ENCODE results near the gene TOM1L2. TPM values are rescaled to one million over a fixed set of nuclear protein-coding genes. Genes with fewer than 3 reads are reported as not detected.

TOM1L2 gene
- total and polyA plus RNA-seq, 2 of the 4 experiments (the other 2 are of a cell fraction): 34.4 to 51.7 TPM

DNA sequence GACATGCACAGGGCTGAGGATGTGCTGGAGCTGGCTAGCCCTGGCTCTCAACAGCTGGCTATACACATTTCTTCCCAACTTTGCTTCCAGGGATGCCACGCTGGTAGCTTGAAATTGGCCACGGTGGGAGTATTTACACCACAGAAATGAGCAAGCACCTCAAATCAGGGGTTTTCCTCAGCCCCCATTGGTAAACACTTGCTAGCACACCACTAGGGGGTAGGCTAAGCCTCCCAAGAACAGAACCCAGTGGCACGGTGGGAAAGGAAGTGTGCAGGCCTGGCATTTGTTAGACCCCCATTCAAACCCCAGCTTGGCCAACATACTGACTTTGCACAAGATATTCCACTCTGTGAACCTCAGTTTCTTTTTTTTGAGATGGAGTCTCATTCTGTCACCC lies 13.4 kb upstream of the TOM1L2 start:
- WGBS, 2 experiments (ENCODE audit: extremely low coverage in 2 of 2, insufficient read length in 1 of 2): 80% methylated on average over 1 of the region's 3 CpGs; no CpG with 5 or more reads in 1 of the 2 experiments
- Histone ChIP-seq H3K27ac (ENCODE audit: insufficient read depth, low read length) (no peak overlapping the region), H4K8ac (ENCODE audit: low read depth in 2 of 2, low read length in 2 of 2) (no peak overlapping the region), H3K4me2 (ENCODE audit: low read depth, low read length) (no peak overlapping the region), H3K23ac (ENCODE audit: low read depth, low read length) (no peak overlapping the region), H3K18ac (ENCODE audit: low read depth, low read length) (no peak overlapping the region), H2BK120ac (ENCODE audit: low read depth, low read length) (no peak overlapping the region), H3K56ac (ENCODE audit: extremely low read depth, insufficient read depth, low read length) (no peak overlapping the region), H3K4me1 (ENCODE audit: control insufficient read depth, insufficient read depth, low read length) (peaks cover 4% of the 10 kb centered on the region; the same call in 1 of the 2 replicates), H3K14ac (replicated peaks; ENCODE audit: low read depth, low read length) (no peak overlapping the region), H2BK5ac (ENCODE audit: low read depth, low read length, poor library complexity, severe bottlenecking) (no peak overlapping the region), H2AFZ (replicated peaks; ENCODE audit: low read length, poor library complexity) (peak overlapping the region; percentile 23), H3K9ac (ENCODE audit: low read depth, low read length) (no peak overlapping the region), H3K79me1 (ENCODE audit: low read depth in 1 of 2, low read length in 2 of 2) (no peaks in the 10 kb centered on the region), H4K91ac (ENCODE audit: insufficient read depth, low read depth, low read length) (no peak overlapping the region), H3K9me1 (ENCODE audit: insufficient read depth, low read length) (peaks cover 2% of the 10 kb centered on the region; the same call in 1 of the 2 replicates), H3K9me3 (ENCODE audit: control insufficient read depth, insufficient read depth, low read length) (no peaks in the 10 kb centered on the region), H3K36me3 (ENCODE audit: control insufficient read depth, insufficient read depth, low read length) (no peaks in the 10 kb centered on the region), H2BK15ac (ENCODE audit: low read depth, low read length) (no peak overlapping the region), H2BK20ac (ENCODE audit: low read depth, low read length) (no peak overlapping the region), H3K4me3 (ENCODE audit: insufficient read depth, low read depth, low read length) (no peak overlapping the region), H4K5ac (ENCODE audit: low read depth, low read length) (no peak overlapping the region), H2AK5ac (ENCODE audit: low read depth, low read length) (no peak overlapping the region; the same call in 1 of the 2 replicates), H3K27me3 (ENCODE audit: control insufficient read depth, insufficient read depth, low read length) (no peaks in the 10 kb centered on the region), H4K20me1 (ENCODE audit: insufficient read depth, low read length) (no peaks in the 10 kb centered on the region), H2AK9ac (replicated peaks; ENCODE audit: low read depth, low read length, poor library complexity) (no peak overlapping the region), H3K4ac (ENCODE audit: low read depth, low read length) (no peak overlapping the region)
- ATAC-seq (ENCODE audit: low read depth) (no peak), DNase-seq (no peak)
- TF ChIP-seq CEBPB (IDR thresholded peaks at IDR 0.05; ENCODE audit: low read depth, low read length): no peak
- TF ChIP-seq POLR2A (IDR thresholded peaks at IDR 0.05; ENCODE audit: low read depth, low read length): no peak
- TF ChIP-seq CTCF (conservative IDR thresholded peaks at IDR 0.05; ENCODE audit: low read depth, low read length): peak; percentile 40
- TF ChIP-seq SMC3 (IDR thresholded peaks at IDR 0.05; ENCODE audit: low read depth, low read length): peak; percentile 31
- no peak for TF ChIP-seq FOS (IDR thresholded peaks at IDR 0.05; ENCODE audit: low read depth, low read length)
- peak; percentile 36; the same call in 1 of the 2 replicates for TF ChIP-seq RAD21 (IDR thresholded peaks at IDR 0.05; ENCODE audit: low read length)
- TF ChIP-seq MAFK (IDR thresholded peaks at IDR 0.05; ENCODE audit: low read depth, low read length): no peak
- TF ChIP-seq, protein P1, sequence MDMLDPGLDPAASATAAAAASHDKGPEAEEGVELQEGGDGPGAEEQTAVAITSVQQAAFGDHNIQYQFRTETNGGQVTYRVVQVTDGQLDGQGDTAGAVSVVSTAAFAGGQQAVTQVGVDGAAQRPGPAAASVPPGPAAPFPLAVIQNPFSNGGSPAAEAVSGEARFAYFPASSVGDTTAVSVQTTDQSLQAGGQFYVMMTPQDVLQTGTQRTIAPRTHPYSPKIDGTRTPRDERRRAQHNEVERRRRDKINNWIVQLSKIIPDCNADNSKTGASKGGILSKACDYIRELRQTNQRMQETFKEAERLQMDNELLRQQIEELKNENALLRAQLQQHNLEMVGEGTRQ (IDR thresholded peaks at IDR 0.05; ENCODE audit: low read depth, low read length): no peak
- no peak for TF ChIP-seq RFX5 (IDR thresholded peaks at IDR 0.05; ENCODE audit: low read depth, low read length)
- CTCF ChIA-PET: interaction anchor here (0.5 to 1.3 kb wide), 2 partner anchors 13 to 50 kb away, joined by 3 to 5 read pairs; partner anchors contain the start of genes DRC3 and TOM1L2
- in situ Hi-C loops (cut with MboI; ENCODE audit: low sequenced_read_pairs) (no loop called here), dilution Hi-C loops (cut with HindIII; ENCODE audit: low sequenced_read_pairs, unreplicated experiment) (no loop called here), intact Hi-C loops (cut with micrococcal nuclease) (no loop called here)
- POLR2A ChIA-PET (ENCODE audit: unreplicated experiment): no interaction called here
- no TSS peak for BruUV-seq (replicated peaks)

Data from IMR-90 (cell line).